Left ventricle myocardium superior (tissue), 1 donor: Measurements from ENCODE around the gene LRP10. TPM values are rescaled to one million over a fixed set of nuclear protein-coding genes. Genes with fewer than 3 reads are reported as not detected.

Source experiments
- ATAC-seq: fragments of 200-7000 bp; cut with Tn5 transposase; one replicate; pipeline ENCODE4 v1.9.1; 2020; ENCODE audit warnings: mild to moderate bottlenecking, moderate library complexity
- DNase-seq: peaks from one replicate; pipeline ENCODE4 v3.0.0-alpha.2; 2020
- intact Hi-C: fragments of 100-400 bp; cut with micrococcal nuclease; formaldehyde crosslinking; loops from one replicate; pipeline ENCODE4 v1.11.0; 2022
- total RNA-seq: library from RNA; stranded (reverse); fragmentation: NEBNext Ultra II Directional; extraction: Animal tissue kit (Norgen Biotek cat#: 25700); gene quantifications from one replicate; pipeline ENCODE4 v1.2.1, GENCODE V29; 2021
- donor health status: DM: no; HTN: yes; CAD: no; lungs with severe emphysema.

LRP10 gene
- total RNA-seq, 1 donor from 2014 or later = 61.9 TPM

DNA sequence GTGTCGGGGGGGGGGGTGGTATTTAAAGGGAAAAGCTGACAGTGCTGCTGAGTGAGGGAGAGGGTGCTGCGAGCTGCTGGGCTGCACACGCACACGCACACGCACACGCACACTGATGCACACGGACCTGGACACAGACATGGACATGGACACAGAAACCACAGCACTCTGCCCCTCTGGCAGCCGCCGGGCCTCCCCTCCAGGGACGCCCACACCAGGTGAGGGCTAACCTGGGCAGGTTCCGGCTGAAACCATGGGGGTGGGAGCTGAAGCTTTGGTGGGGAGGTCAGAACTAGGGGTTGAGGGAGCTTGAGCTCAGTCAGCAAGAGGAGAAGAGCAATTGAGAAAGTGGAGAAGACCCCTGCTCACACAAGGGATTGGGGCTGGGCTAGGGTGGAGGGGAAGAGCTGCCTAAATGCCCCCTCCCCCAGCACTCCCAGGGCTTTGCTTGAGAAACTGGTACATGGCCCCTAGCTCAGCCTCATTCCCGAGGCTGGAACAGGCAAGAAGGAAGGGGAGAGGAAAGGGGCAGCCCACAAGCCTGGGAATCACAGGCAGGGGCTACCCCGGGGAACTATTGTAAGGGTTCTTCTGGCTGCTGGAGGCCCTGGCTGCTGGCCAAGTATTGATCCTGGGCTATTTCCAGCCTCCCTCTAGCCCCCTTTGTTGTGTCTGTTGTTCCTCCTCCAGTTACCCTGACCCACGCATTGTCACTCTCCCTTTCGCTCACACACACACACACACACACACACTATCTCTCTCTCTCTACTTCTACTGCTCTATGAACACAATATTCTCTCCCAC lies 11.8 kb downstream of the LRP10 start, which contains the start of gene REM2:
TSS of gene REM2 (plus strand) at position 50 of the 804 bp plus-strand sequence. CDS start at position 116, 66 bp downstream.
- intact Hi-C loops = no loop called here
- DNase-seq (no peak), ATAC-seq (no peak)

DNA sequence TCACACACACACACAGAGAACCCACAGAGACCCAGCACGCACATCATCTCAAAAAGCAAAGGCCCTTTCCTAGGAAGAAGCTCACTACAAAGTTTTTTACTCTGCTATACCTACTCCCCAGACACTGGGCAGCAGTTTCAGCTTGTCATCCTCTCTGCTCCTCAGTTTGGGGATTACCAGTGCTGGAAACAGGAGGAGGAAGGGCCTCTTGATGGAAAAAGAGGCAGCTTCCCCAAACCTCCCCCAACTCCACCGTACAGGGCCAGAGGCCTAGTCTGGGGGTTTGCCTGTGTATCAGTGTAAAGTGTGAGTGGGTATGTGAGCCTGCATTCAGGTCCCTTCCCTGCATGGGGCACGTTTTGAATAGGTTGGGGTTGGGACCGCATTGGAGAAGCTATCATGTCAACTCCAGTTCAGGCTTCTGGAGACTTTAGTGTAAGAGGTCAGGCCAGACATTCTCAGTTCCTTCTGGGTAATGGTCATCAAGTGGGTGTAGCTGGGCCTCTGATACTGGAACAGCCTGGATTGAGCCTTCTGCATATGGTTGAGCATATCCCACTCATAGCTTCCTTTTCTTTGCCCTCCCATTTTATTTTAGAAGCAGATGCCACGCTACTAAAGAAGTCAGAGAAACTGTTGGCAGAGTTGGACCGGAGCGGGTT lies 12.7 kb downstream of the LRP10 start:
- no peak for ATAC-seq
- no peak for DNase-seq

DNA sequence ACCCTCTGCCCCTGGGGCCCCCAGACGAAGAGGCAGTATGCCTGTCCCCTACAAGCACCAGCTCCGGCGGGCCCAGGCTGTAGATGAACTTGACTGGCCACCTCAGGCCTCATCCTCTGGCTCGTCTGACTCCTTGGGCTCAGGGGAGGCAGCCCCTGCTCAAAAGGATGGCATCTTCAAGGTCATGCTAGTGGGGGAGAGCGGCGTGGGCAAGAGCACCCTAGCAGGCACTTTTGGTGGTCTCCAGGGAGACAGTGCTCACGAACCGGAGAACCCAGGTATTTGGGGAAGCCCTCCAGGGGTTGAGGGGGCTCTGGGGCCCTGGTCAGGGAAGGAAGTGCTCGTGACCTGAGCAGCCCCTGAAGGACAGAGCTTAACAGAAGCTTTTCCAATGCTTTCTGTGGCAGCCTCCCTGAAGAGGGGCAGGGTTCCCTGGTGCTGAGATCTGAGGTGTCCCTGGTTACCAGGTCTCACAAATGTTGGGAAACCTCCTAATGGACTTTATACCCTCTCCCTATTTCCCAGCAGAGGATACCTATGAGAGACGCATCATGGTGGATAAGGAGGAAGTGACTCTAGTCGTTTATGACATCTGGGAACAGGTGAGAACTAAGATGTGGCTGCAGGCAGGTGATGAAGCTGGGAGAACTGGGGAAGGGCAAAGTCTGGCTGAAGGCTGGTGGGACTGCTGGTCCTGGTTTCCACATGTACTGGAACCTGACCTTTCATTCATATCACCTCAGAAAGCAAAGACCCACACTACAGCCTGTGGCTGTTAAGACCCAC lies 13.4 kb downstream of the LRP10 start:
- intact Hi-C loops = no loop called here

More for the DNA sequence above, 12.7 kb downstream of the LRP10 start:
- intact Hi-C loops = no loop called here

DNA sequence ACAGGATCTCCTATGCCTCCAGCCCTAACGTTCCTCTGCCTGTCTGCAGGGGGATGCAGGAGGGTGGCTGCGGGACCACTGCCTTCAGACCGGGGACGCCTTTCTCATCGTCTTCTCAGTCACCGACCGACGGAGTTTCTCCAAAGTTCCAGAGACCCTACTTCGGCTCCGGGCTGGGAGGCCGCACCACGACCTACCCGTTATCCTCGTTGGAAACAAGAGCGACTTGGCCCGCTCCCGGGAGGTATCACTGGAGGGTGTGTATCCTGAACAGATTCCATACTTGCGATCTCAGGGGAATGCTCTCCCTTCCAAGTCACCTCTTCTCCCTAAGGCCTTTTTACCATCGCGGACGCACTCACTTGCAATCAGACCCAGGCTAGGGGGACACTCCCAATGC lies 14.4 kb downstream of the LRP10 start:
- DNase-seq = no peak
- ATAC-seq = no peak
- intact Hi-C loops = no loop called here

More for the DNA sequence above, 13.4 kb downstream of the LRP10 start:
- no peak for DNase-seq
- ATAC-seq = no peak

DNA sequence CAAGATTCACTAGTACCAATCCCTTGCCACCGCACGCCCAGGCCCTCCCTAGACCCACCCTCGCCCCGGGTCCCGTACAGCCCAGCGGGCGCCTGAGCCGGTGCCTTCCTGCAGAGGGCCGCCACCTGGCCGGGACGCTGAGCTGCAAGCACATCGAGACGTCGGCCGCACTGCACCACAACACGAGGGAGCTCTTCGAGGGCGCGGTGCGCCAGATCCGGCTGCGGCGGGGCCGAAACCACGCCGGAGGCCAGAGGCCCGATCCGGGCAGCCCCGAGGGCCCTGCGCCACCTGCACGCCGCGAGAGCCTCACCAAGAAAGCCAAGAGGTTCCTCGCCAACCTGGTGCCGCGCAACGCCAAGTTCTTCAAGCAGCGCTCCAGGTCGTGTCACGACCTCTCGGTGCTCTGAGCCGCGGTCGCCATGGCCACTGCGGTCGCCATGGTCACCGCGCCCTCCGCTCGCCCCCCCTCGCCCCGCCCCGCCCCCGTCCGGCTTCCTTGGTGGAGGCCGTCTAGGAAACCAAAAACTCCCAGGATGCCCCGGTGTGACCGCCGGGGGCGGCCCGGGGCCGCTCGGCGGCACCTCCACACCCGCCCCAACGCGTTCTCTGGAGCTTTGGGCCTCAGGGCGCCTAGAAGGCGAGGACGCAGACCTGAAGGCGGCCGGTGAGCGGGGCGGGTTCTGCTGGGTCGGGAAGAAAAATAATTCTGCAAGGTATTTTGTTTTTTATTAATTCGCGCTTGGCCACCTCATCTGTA lies 15.1 kb downstream of the LRP10 start:
- DNase-seq = peak; percentile 73
- peak; percentile 87 for ATAC-seq
- intact Hi-C loops = no loop called here

DNA sequence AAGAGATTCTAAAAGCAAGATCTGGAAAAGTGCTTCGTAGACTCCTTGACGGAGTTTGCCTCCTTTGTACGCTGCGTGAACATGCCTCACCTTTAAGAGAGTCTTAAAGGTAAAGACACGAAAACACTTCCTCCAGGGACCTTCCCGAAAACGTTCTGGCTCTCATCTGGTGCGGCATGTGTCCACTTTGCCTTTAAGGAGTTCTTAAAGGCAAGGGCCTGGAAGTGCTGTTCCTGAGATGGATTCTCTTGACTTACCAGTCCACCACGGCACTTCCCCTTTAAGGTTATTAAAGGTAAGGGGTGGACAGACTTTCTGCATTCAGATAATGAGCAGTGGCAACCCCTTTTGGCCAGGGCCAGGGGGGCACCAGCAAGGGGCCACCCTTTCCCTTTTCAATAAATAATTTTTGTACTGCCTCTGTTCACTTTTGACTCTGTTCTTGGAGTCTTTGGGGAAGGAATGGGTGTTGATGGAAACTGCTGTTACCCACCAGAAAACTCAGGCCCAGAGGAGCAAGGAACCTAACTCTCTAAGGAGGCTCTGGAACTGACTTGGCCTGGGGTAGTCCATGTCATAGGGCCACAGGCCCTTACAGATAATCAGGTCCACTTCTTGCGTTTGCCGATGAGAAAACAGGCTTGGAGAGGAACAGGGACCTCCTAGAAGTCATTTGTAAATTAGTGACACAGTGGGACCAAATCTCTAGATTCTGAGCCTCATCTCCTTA lies 15.9 kb downstream of the LRP10 start:
- intact Hi-C loops = no loop called here
- ATAC-seq = peak; percentile 40

DNA sequence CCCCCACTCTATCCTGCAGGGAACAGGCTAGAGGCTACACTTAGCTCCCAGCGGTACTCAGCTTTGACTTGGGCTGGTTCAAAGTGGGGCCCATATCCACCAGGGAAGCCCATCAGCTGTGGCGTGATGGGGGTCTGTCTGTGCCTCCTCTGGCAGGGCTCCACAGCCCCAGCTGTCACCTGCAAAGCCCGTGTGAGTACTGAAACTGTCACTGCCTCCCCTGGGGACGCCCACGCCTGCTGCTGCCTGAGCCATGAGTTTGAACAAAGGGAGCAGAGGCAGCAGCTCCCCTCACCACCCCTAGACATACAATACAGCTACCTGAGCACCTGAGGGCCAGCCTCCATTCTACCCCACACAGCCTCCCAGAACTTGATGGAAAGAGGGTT lies 16.4 kb downstream of the LRP10 start:
- DNase-seq (no peak), ATAC-seq (no peak)
- intact Hi-C loops = no loop called here

More for the DNA sequence above, 15.9 kb downstream of the LRP10 start:
- no peak for DNase-seq

DNA sequence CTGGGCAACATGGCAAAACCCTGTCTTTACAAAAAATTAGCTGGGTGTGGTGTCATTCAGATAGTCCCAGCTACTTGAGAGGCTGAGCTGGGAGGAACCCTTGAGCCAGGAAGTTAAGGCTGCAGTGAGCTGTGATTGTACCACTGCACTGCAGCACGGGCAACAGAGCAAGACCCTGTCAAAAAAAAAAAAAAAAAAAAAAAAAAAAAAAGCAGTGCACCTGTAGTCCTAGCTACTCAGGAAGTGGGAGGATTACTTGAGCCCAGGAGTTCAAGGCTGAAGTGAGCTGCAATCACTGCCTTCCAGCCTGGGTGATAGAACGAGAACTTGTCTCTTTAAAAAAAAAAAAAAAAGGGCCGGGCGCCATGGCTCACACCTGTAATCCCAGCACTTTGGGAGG lies 17.1 kb downstream of the LRP10 start:
- ATAC-seq (no peak), DNase-seq (no peak)
- intact Hi-C loops = no loop called here

DNA sequence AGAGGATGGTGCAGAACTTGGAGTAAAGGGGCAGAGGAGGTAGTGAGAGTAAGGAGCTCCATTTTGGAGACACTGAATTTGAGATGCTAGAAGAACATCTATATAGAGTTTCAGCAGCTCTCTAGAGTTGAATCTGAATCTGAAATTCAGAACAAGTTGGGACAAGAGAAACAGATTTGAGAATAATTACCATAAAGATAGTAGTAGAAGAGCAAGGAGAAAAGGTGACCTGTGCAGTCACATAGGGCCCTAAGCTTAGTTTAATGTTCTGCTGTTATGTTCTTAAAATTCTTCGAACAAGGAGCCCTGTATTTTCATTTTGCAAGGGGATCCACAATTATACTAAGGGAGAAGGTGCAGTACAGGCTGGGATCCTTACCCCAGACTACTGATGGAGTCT lies 18.9 kb downstream of the LRP10 start:
- intact Hi-C loops = no loop called here
- no peak for ATAC-seq

DNA sequence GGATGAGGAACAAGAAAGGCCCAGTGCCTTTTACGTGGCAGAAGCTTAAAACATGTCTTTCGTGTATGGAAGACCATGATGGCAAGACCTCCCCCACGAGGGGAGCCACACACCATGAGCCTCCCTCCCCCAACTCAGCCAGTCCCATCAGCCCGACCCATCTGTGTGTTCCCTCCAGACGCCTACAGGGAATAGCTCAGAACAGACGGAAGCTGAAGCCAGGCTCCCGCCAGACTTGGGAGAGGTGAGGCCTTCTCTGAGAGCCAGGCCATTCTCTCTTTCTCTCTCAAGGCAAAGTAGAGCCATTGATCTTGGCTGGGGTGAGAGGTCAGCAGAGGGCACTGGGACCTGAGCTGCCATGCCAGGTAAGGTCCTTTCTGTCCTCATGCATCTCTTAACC lies 20.9 kb downstream of the LRP10 start:
- DNase-seq (no peak), ATAC-seq (no peak)
- intact Hi-C loops = no loop called here

More for the DNA sequence above, 18.9 kb downstream of the LRP10 start:
- no peak for DNase-seq

DNA sequence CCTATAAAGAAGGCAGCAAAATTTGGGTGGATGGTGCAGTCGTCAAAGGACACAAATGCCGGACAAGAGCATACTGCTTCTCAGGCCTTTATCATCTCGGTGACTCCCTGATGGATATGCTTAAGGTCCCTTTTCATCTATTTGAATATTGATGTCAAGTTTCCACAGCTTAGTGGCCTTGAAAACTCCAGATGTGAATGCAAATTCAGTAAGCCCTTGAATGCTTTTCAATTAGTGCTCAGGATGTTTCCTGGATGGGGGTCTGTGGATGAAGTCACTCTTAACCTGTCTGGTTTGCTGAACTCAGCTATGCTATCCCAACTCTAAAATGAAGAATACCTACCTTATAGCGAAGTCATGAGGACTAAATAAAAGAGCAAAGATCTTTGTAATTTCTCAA lies 22.2 kb downstream of the LRP10 start:
- DNase-seq = no peak
- intact Hi-C loops = no loop called here
- ATAC-seq = no peak

DNA sequence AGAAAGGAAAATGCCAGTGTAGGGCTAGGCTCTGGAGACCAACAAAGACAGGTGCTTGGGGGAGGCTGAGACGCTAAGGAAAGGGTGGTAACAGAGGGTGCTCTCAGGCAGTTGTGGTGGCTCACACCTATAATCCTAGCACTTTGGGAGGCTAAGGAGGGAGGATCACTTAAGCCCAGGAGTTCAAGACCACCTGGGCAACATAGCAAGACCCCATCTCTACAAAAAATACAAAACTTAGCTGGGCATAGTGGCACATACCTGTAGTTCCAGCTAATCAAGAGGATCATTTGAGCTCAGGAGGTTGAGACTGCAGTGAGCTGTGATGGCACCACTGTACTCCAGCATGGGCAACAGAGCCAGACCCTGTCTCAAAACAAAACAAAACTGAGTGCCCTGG lies 23.9 kb downstream of the LRP10 start:
- no peak for DNase-seq
- intact Hi-C loops = no loop called here

DNA sequence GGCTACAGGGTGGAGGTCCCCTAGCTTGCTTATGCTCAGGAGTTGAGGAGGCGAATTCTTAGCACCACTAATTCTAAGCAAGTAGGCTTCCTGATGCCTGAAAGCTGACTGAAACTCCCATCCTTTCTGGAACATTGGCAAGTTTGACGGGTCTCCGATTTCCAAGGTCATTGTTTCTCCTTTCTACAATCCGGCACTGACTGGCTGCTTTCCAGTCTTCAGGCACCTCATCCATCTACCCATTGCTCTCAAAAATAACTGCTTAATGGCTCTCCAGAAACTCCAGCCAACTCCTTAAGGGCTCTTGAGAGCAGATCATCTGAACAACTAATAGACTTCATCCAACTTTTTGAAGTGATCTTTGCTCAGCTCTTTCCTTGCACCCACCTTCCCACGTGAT lies 24.8 kb downstream of the LRP10 start:
- ATAC-seq = no peak
- DNase-seq = no peak
- intact Hi-C loops = no loop called here

More for the DNA sequence above, 23.9 kb downstream of the LRP10 start:
- no peak for ATAC-seq

DNA sequence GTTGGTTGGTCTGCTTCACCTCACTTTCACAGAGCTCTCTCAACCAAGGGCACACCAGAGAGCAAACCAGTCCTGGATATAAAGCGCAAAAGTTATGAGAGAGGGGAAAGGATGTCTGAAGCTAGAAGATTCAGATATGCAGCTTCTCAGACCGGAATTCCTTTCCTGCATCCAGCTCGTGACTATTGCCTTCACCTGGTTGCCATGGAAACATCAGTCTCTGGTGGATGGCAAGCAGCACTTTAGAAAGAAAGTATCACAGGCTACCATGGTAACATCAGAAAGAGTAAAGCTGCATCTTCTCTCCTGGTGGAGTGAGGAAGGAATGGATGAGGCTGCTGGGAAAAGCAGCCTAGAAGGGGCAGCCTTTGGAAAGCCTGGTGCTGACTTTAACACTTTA lies 25.2 kb downstream of the LRP10 start:
- DNase-seq (no peak), ATAC-seq (no peak)
- intact Hi-C loops = no loop called here

DNA sequence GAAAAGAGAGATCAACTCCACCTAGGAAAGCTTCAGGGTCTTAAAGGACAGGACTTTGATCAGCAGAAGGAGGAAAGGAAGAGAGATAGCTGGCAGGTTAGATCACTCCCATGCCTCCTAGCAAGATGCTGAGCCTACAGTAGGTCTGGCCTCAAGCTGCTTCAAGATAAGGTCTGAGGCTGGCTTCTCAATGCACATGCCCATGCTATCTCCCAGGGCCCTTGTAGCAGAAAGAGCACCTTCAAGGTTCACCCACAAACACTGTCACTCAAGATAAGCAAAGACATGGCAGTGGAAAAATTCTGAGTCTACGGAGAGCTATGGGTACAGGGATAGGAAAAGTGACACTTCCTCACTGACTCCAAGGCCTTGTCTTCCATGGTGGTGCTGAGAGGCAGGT lies 25.8 kb downstream of the LRP10 start:
- ATAC-seq (no peak), DNase-seq (no peak)
- intact Hi-C loops = no loop called here

DNA sequence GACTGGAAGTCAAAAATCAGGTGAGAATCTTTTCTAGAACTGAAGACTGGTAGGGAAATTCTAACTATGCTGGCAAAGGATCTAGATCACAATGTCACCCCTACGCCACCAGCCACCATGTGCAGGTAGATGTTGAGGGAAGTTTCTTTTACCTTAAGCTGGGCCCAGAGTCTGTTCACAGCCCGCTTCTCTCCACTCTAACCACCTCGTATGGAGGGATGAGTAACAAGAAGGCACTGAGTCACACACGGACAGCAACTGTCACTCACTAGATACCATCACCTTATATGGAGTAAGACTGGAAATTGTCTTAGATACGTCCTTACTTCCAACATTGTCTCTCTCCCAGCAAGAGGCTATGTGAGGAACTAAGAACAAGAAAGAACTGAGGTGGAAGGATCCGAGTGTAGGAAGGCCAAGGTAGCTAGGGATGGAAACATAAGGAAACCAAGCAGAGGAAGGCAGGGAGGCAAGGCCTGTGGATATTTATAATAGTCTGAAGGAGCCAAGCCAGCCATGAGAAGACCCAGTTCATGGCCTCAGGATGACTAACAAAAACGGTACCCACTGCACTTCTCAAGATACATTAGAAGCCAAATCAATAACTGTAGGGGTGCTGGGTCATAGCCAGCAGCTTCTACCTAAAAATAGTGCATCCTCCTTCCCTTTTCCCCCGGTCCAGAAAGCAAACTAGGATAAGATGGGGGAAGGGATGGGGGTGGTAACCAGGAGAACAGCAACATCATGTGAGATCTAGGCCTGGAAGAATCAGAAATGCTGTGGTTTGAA lies 27.0 kb downstream of the LRP10 start:
- intact Hi-C loops = no loop called here
- DNase-seq (no peak), ATAC-seq (no peak)

DNA sequence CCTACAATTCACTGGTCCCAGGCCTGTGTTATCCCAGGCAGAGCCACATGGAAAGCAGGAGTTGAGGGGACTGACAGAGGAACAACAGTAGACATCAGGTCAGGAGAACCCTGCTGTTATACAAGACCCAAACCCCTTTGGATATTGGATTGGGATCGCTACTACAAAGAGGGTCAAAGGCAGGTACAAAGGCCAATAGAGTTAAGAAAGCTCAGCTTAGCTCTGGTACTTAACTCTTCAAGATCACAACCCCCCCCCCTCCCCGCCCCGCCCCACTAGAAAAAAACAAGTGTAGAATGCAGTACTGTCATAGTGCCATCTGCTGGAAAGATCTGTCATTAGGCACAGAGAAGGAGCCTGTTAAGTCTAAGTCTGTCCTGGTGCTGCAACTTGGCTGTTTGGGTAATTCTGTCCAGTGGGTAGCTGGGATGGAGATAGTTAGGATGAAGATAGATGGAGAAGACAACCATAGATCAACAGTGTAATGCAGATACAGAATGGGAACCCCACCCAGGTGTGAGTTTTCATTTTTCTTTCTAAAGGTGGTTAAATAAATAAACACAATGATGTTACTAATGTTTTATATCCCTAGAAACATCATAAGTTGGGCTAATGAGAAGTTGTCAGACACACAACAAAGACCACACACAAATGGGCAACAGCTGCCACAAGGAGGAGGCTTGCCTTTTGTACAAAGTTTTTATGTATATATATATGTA lies 28.7 kb downstream of the LRP10 start:
- DNase-seq = no peak
- ATAC-seq = peak; percentile 51
- intact Hi-C loops = no loop called here
